HCT116 (cell line): ENCODE data around the gene RADX. TPM values are rescaled to one million over a fixed set of nuclear protein-coding genes. Genes with fewer than 3 reads are reported as not detected.

Source experiments
- ATAC-seq: fragments of 200-7000 bp; cut with Tn5 transposase; 2 replicates; pipeline ENCODE4 v1.9.1; 2020; ENCODE audit warnings: mild to moderate bottlenecking, moderate library complexity
- BruUV-seq: library from RNA; stranded (reverse); fragments of 400-500 nt; replicated peaks from 2 replicates; lab custom pipeline; 2021; lab: Mats Ljungman, UMichigan
- CTCF ChIA-PET: fragments of 300-600 bp; sonication (Branson Sonifier 250); formaldehyde crosslinking; loops from one replicate; lab custom pipeline; 2021; ENCODE audit warnings: antibody characterized with exemption; lab: Charles Lee
- POLR2A ChIA-PET: fragments of 300-600, 350-600 bp; sonication (Branson Sonifier 250); formaldehyde crosslinking; loops from one replicate; lab custom pipeline; 2021; ENCODE audit warnings: antibody characterized with exemption; lab: Charles Lee
- RAD21 ChIA-PET, 2 experiments: fragments of 300-600 bp; sonication (Branson Sonifier 250); formaldehyde crosslinking; loops; one replicate each; lab custom pipeline; 2023; ENCODE audit warnings: low total read pairs in 2 of 2; ENCODE audit not compliant: uncharacterized antibody in 2 of 2, unreplicated experiment in 2 of 2, low non-redundant PET in 1 of 2; lab: Charles Lee
- DNase-seq: peaks from one replicate; pipeline ENCODE4 v3.0.0-alpha.2; 2010; ENCODE audit warnings: low read depth, low spot score
- H2AFZ ChIP-seq: fragments of 200-600 bp; shearing (Covaris generic), sonication (generic); 2 replicates; pipeline ENCODE4 v1.6.1; 2017; ENCODE audit warnings: low read depth, mixed run types, mixed read lengths, antibody characterized with exemption, low read length; ENCODE audit not compliant: poor library complexity, severe bottlenecking
- H3K27ac ChIP-seq: 2 replicates; pipeline ENCODE4 v1.5.1; 2012; ENCODE audit warnings: low read depth, low read length
- H3K27me3 ChIP-seq: fragments of 200-600 bp; sonication (generic); 2 replicates; pipeline ENCODE4 v1.6.1; 2016; ENCODE audit warnings: mixed run types, low read length, mixed read lengths; ENCODE audit not compliant: insufficient read depth
- H3K36me3 ChIP-seq, 2 experiments: fragments of 200-500 bp in 1 of 2; fragments of 200-600 bp in 1 of 2; sonication (Bioruptor generic) in 1 of 2; sonication (generic) in 1 of 2; 2 replicates each; pipeline versions ENCODE4 v1.5.1 to v1.6.1; 2014 to 2016; ENCODE audit warnings: low read length in 2 of 2, inconsistent platforms in 1 of 2, mixed read lengths in 1 of 2, mixed run types in 1 of 2; ENCODE audit not compliant: insufficient read depth in 2 of 2, control insufficient read depth in 1 of 2
- H3K4me1 ChIP-seq, 2 experiments: fragments of 200-600 bp in 1 of 2; sonication (generic) in 1 of 2; 2 replicates each; pipeline versions ENCODE4 v1.5.1 to v1.6.1; 2012 to 2017; ENCODE audit warnings: low read length in 2 of 2, inconsistent platforms in 1 of 2, mild to moderate bottlenecking in 1 of 2, mixed read lengths in 1 of 2, mixed run types in 1 of 2, moderate library complexity in 1 of 2; ENCODE audit not compliant: insufficient read depth in 2 of 2, control insufficient read depth in 1 of 2
- H3K4me2 ChIP-seq: fragments of 200-600 bp; sonication (generic); 2 replicates; pipeline ENCODE4 v1.6.1; 2017; ENCODE audit warnings: mixed run types, low read length, mixed read lengths
- H3K4me3 ChIP-seq, 2 experiments: fragments of 200-600 bp in 1 of 2; sonication (generic) in 1 of 2; replicated peaks in 1 of 2; 2 replicates each; pipeline ENCODE4 v1.5.1; 2011 to 2016; ENCODE audit warnings: low read length in 2 of 2, control low read depth in 1 of 2, low read depth in 1 of 2, mild to moderate bottlenecking in 1 of 2, mixed read lengths in 1 of 2, mixed run types in 1 of 2
- H3K79me2 ChIP-seq: fragments of 200-600 bp; sonication (generic); 2 replicates; pipeline ENCODE4 v1.6.1; 2017; ENCODE audit warnings: mild to moderate bottlenecking, mixed run types, low read length, moderate library complexity, mixed read lengths; ENCODE audit not compliant: insufficient read depth
- H3K9ac ChIP-seq: fragments of 200-600 bp; sonication (generic); 2 replicates; pipeline ENCODE4 v1.6.1; 2016; ENCODE audit warnings: low read length, mixed read lengths
- H3K9me2 ChIP-seq: fragments of 200-600 bp; sonication (generic), shearing (Covaris generic); 2 replicates; pipeline ENCODE4 v1.6.1; 2017; ENCODE audit warnings: mixed run types, mild to moderate bottlenecking, moderate library complexity; ENCODE audit not compliant: insufficient read depth
- H3K9me3 ChIP-seq, 2 experiments: fragments of 200-500 bp in 1 of 2; fragments of 200-600 bp in 1 of 2; sonication (Bioruptor generic) in 1 of 2; sonication (generic) in 1 of 2; 2 replicates each; pipeline ENCODE4 v1.6.1; 2014 to 2017; ENCODE audit warnings: low read length in 2 of 2, mixed read lengths in 2 of 2, inconsistent platforms in 1 of 2, low read depth in 1 of 2, mild to moderate bottlenecking in 1 of 2, mixed run types in 1 of 2, moderate library complexity in 1 of 2; ENCODE audit not compliant: control insufficient read depth in 1 of 2, insufficient read depth in 1 of 2
- H4K20me1 ChIP-seq: fragments of 200-600 bp; sonication (generic), shearing (Covaris generic); 2 replicates; pipeline ENCODE4 v1.6.1; 2017; ENCODE audit warnings: mixed run types, mild to moderate bottlenecking, moderate library complexity; ENCODE audit not compliant: insufficient read depth
- CTCF ChIP-seq, 3 experiments: fragments of 200-600 bp in 1 of 3; sonication (generic) in 1 of 3; IDR thresholded peaks in 2 of 3; conservative IDR thresholded peaks in 1 of 3; 2 replicates each; pipeline ENCODE4 v1.5.1; 2012 to 2017; ENCODE audit warnings: low read depth in 2 of 3, low read length in 2 of 3, antibody characterized with exemption in 1 of 3, borderline replicate concordance in 1 of 3, control low read depth in 1 of 3, mild to moderate bottlenecking in 1 of 3, mixed read lengths in 1 of 3, mixed run types in 1 of 3, moderate library complexity in 1 of 3; ENCODE audit not compliant: insufficient read depth in 1 of 3
- EZH2phosphoT487 ChIP-seq: fragments of 200-600 bp; IDR thresholded peaks from 2 replicates; pipeline ENCODE4 v1.6.1; 2018; ENCODE audit warnings: antibody characterized with exemption, borderline replicate concordance
- MAX ChIP-seq: IDR thresholded peaks from 2 replicates; pipeline ENCODE4 v1.6.1; 2012
- POLR2A ChIP-seq: IDR thresholded peaks from 2 replicates; pipeline ENCODE4 v1.7.0; 2011; ENCODE audit warnings: borderline replicate concordance; ENCODE audit not compliant: insufficient read depth, insufficient read length; ENCODE audit errors: extremely low read depth
- POLR2AphosphoS5 ChIP-seq: IDR thresholded peaks from 2 replicates; pipeline ENCODE4 v1.6.1; 2011; ENCODE audit warnings: mild to moderate bottlenecking, low read depth, low read length, moderate library complexity
- RAD21 ChIP-seq: IDR thresholded peaks from 2 replicates; pipeline ENCODE4 v1.6.1; 2012; ENCODE audit warnings: low read depth, mild to moderate bottlenecking
- REST ChIP-seq: IDR thresholded peaks from 2 replicates; pipeline ENCODE4 v1.6.1; 2012; ENCODE audit warnings: low read depth
- SRF ChIP-seq: IDR thresholded peaks from 2 replicates; pipeline ENCODE4 v1.6.1; 2012; ENCODE audit warnings: low read depth
- YY1 ChIP-seq: IDR thresholded peaks from 2 replicates; pipeline ENCODE4 v1.6.1; 2011; ENCODE audit warnings: low read length, low read depth, moderate library complexity, mild to moderate bottlenecking; ENCODE audit not compliant: insufficient replicate concordance; ENCODE audit errors: extremely low read depth
- ZFX ChIP-seq: fragments of 450-650 bp; IDR thresholded peaks from 2 replicates; pipeline ENCODE4 v1.6.1; 2017
- intact Hi-C: fragments of 100-400 bp; cut with micrococcal nuclease; formaldehyde crosslinking; loops from 2 replicates; pipeline ENCODE4 v1.10.0; 2022
- total RNA-seq: library from RNA; stranded (reverse); gene quantifications from one replicate; pipeline ENCODE4 v1.2.1, GENCODE V29; 2021; ENCODE audit not compliant: unreplicated experiment

The RADX gene
- total RNA-seq, 1 experiment from 2014 or later, result 8.0 TPM

DNA sequence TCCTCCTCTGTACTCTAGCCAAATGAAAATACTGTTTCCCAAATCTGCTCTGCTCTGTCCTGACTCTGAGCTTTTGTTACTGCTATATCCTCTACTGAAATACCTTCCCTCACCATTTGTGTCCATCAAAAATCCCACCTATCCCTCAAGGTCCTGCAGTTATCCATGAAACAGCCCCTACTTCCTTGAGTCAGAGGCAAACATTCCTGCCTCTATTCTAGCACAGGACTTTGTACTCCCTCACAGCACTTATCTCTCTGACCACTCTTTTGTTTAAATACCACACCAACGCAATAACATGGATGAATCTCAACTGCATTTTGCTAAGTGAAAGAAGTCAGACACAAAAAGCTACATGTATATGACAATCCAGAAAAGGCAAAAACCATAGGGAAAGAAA is 104.2 kb downstream of the RADX start:
- Histone ChIP-seq H3K27me3 (no peaks in the 10 kb centered on the region), H3K9me2 (no peaks in the 10 kb centered on the region), H3K9me3 (no peaks in the 10 kb centered on the region), H3K36me3 (no peaks in the 10 kb centered on the region), H3K4me2 (no peak overlapping the region), H3K9ac (no peak overlapping the region), H3K4me3 (no peak overlapping the region), H3K27ac (no peak overlapping the region), H3K79me2 (no peaks in the 10 kb centered on the region), H2AFZ (no peak overlapping the region), H4K20me1 (no peaks in the 10 kb centered on the region), H3K4me1 (no peaks in the 10 kb centered on the region)
- no peak for TF ChIP-seq POLR2A
- no peak for TF ChIP-seq CTCF (IDR thresholded peaks at IDR 0.05 in 2 of 3, conservative IDR thresholded peaks at IDR 0.05 in 1 of 3; ENCODE audit: borderline replicate concordance in 1 of 3, insufficient read depth in 1 of 3, low read depth in 2 of 3, low read length in 2 of 3)
- no peak for TF ChIP-seq POLR2AphosphoS5
- TF ChIP-seq ZFX, result no peak
- no peak for TF ChIP-seq EZH2phosphoT487
- no peak for TF ChIP-seq SRF
- no peak for TF ChIP-seq YY1
- TF ChIP-seq RAD21, result no peak
- TF ChIP-seq MAX, result no peak
- no peak for TF ChIP-seq REST
- RAD21 ChIA-PET, result no interaction called here
- ATAC-seq (no peak), DNase-seq (no peak)
- CTCF ChIA-PET, result no interaction called here
- no TSS peak for BruUV-seq
- intact Hi-C loops, result no loop called here
- POLR2A ChIA-PET, result no interaction called here
